Measurements from ENCODE around the gene ST8SIA1.

DNA sequence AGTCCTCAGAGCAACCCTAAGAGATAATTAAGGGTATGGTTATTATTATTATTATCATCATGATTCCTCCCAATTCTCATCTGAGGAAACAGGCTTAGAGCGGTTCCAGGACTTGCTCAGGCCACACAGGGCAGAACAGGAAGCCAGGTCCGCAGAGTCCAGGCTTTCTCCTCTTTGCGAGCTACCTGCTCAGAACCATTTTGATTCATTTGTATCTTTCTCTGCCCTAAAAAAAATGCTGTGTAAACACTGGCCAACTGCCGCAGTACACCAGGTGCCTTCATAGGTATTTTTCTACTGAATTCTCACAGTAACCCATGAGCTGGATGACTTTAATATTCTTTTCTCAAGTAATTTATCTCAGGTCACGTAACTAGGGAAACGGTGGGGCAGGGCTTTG, 45.3 kb downstream of the ST8SIA1 start:
- TF ChIP-seq, protein P1, sequence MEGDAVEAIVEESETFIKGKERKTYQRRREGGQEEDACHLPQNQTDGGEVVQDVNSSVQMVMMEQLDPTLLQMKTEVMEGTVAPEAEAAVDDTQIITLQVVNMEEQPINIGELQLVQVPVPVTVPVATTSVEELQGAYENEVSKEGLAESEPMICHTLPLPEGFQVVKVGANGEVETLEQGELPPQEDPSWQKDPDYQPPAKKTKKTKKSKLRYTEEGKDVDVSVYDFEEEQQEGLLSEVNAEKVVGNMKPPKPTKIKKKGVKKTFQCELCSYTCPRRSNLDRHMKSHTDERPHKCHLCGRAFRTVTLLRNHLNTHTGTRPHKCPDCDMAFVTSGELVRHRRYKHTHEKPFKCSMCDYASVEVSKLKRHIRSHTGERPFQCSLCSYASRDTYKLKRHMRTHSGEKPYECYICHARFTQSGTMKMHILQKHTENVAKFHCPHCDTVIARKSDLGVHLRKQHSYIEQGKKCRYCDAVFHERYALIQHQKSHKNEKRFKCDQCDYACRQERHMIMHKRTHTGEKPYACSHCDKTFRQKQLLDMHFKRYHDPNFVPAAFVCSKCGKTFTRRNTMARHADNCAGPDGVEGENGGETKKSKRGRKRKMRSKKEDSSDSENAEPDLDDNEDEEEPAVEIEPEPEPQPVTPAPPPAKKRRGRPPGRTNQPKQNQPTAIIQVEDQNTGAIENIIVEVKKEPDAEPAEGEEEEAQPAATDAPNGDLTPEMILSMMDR (IDR thresholded peaks at IDR 0.05; ENCODE audit: control extremely low read depth in 1 of 3, insufficient read depth in 1 of 3, low read depth in 1 of 3, low read length in 3 of 3): no peak
- no peak for TF ChIP-seq SRF (IDR thresholded peaks at IDR 0.05; ENCODE audit: low read depth, low read length)
- TF ChIP-seq CEBPB (IDR thresholded peaks at IDR 0.05; ENCODE audit: low read depth, low read length): no peak
- TF ChIP-seq RAD21 (IDR thresholded peaks at IDR 0.05 in 1 of 2, conservative IDR thresholded peaks at IDR 0.05 in 1 of 2; ENCODE audit: low read depth in 2 of 2, low read length in 2 of 2): no peak
- TF ChIP-seq EZH2 (IDR thresholded peaks at IDR 0.05; ENCODE audit: low read depth, low read length, severe bottlenecking): no peak
